WTC11 (cell line): ENCODE results near the gene FSTL4.

Source experiments
- ARID4B ChIP-seq: sonication (generic); formaldehyde crosslinking; IDR thresholded peaks from 2 replicates; pipeline ENCODE4 v1.8.0; 2023; ENCODE audit warnings: missing genetic modification reagents, mild to moderate bottlenecking, borderline replicate concordance
- ELF4 ChIP-seq: sonication (generic); formaldehyde crosslinking; IDR thresholded peaks from 2 replicates; pipeline ENCODE4 v1.8.1; 2022; ENCODE audit warnings: low read depth, mild to moderate bottlenecking, moderate library complexity, missing genetic modification reagents
- FOXJ3 ChIP-seq: sonication (generic); formaldehyde crosslinking; IDR thresholded peaks from 2 replicates; pipeline ENCODE4 v1.9.0; 2021; ENCODE audit warnings: missing genetic modification reagents, mild to moderate bottlenecking, borderline replicate concordance
- FOXP1 ChIP-seq: sonication (generic); formaldehyde crosslinking; IDR thresholded peaks from 2 replicates; pipeline ENCODE4 v1.8.0; 2022; ENCODE audit warnings: missing genetic modification reagents, mild to moderate bottlenecking, moderate library complexity, borderline replicate concordance
- NR1H2 ChIP-seq: sonication (generic); formaldehyde crosslinking; IDR thresholded peaks from 2 replicates; pipeline ENCODE4 v1.9.0; 2021; ENCODE audit warnings: mild to moderate bottlenecking, moderate library complexity, missing genetic modification reagents
- TCF7 ChIP-seq: sonication (generic); formaldehyde crosslinking; IDR thresholded peaks from 2 replicates; pipeline ENCODE4 v1.8.0; 2022; ENCODE audit warnings: mild to moderate bottlenecking, low read depth, missing genetic modification reagents, moderate library complexity
- USF2 ChIP-seq: sonication (generic); formaldehyde crosslinking; IDR thresholded peaks from 2 replicates; pipeline ENCODE4 v1.8.1; 2023; ENCODE audit warnings: mild to moderate bottlenecking, missing genetic modification reagents, moderate library complexity
- ZNF138 ChIP-seq: sonication (generic); formaldehyde crosslinking; conservative IDR thresholded peaks from 2 replicates; pipeline ENCODE4 v1.8.1; 2022; ENCODE audit warnings: mild to moderate bottlenecking, moderate library complexity, missing genetic modification reagents
- TF ChIP-seq, protein P1 (sequence below): fragments of 200-600 bp; IDR thresholded peaks from 2 replicates; pipeline ENCODE4 v1.8.0; 2022; ENCODE audit warnings: antibody characterized with exemption
- TF ChIP-seq, protein P2 (sequence below): sonication (generic); formaldehyde crosslinking; IDR thresholded peaks from 2 replicates; pipeline ENCODE4 v1.8.1; 2023; ENCODE audit warnings: mild to moderate bottlenecking, missing genetic modification reagents
- TF ChIP-seq, protein P3 (sequence below): sonication (generic); formaldehyde crosslinking; conservative IDR thresholded peaks from 2 replicates; pipeline ENCODE4 v1.8.1; 2023; ENCODE audit warnings: mild to moderate bottlenecking, low read depth, missing genetic modification reagents, moderate library complexity

DNA sequence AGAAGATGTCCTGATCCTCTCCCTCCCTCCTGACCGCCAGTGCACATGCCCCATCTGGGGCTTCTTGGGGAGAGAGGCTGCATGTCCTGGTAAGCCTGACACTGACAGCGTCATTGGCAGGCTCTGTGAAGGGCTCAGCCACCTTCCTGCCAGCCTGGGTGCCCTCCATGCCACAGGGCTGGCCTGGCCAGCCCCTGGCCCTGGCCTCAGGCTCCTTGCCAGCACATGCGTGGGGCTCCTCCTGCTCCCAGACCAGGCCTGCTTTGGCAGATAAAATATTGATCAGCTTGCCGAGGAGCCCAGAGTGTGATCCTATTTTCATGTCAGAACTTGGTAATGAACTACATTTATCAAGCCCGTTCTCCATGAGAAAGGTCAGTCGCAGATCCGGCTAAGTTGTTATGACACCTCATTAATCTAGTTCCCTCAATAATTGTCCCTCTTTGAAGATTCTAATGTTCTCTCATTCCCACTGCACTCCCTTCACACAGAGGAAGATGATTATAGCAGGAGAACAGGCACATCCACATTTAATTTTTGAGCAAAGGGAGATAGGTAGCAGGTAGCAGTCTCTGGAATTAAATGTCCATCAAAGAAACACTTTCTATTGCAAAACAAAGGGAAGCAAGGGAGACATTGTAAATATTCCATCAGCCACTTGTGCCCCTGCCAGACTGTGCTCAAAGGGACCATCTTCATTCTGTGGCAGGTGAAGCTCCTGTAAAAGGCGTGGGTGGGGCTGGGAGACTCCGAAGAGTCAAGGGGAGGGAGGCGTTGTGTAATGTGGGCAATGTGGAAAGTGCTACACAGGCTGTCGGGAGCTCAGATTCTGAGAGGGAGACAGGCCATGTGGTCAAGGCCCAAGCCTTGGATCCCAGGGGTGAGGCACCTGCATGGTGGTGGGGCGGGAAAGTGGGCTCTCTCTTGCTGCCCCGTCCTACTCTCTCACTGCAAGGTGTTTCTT is 288.6 kb downstream of the FSTL4 start:
- no peak for TF ChIP-seq ELF4 (CRISPR knock-in tag)
- no peak for TF ChIP-seq TCF7 (CRISPR knock-in tag)
- no peak for TF ChIP-seq NR1H2 (CRISPR knock-in tag)
- TF ChIP-seq, protein P1, sequence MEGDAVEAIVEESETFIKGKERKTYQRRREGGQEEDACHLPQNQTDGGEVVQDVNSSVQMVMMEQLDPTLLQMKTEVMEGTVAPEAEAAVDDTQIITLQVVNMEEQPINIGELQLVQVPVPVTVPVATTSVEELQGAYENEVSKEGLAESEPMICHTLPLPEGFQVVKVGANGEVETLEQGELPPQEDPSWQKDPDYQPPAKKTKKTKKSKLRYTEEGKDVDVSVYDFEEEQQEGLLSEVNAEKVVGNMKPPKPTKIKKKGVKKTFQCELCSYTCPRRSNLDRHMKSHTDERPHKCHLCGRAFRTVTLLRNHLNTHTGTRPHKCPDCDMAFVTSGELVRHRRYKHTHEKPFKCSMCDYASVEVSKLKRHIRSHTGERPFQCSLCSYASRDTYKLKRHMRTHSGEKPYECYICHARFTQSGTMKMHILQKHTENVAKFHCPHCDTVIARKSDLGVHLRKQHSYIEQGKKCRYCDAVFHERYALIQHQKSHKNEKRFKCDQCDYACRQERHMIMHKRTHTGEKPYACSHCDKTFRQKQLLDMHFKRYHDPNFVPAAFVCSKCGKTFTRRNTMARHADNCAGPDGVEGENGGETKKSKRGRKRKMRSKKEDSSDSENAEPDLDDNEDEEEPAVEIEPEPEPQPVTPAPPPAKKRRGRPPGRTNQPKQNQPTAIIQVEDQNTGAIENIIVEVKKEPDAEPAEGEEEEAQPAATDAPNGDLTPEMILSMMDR, result no peak
- no peak for TF ChIP-seq ZNF138 (CRISPR knock-in tag)
- TF ChIP-seq, protein P2, sequence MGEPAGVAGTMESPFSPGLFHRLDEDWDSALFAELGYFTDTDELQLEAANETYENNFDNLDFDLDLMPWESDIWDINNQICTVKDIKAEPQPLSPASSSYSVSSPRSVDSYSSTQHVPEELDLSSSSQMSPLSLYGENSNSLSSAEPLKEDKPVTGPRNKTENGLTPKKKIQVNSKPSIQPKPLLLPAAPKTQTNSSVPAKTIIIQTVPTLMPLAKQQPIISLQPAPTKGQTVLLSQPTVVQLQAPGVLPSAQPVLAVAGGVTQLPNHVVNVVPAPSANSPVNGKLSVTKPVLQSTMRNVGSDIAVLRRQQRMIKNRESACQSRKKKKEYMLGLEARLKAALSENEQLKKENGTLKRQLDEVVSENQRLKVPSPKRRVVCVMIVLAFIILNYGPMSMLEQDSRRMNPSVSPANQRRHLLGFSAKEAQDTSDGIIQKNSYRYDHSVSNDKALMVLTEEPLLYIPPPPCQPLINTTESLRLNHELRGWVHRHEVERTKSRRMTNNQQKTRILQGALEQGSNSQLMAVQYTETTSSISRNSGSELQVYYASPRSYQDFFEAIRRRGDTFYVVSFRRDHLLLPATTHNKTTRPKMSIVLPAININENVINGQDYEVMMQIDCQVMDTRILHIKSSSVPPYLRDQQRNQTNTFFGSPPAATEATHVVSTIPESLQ (CRISPR knock-in tag), result no peak
- TF ChIP-seq FOXJ3 (CRISPR knock-in tag), result no peak
- no peak for TF ChIP-seq USF2 (CRISPR knock-in tag)
- no peak for TF ChIP-seq FOXP1
- TF ChIP-seq, protein P3, sequence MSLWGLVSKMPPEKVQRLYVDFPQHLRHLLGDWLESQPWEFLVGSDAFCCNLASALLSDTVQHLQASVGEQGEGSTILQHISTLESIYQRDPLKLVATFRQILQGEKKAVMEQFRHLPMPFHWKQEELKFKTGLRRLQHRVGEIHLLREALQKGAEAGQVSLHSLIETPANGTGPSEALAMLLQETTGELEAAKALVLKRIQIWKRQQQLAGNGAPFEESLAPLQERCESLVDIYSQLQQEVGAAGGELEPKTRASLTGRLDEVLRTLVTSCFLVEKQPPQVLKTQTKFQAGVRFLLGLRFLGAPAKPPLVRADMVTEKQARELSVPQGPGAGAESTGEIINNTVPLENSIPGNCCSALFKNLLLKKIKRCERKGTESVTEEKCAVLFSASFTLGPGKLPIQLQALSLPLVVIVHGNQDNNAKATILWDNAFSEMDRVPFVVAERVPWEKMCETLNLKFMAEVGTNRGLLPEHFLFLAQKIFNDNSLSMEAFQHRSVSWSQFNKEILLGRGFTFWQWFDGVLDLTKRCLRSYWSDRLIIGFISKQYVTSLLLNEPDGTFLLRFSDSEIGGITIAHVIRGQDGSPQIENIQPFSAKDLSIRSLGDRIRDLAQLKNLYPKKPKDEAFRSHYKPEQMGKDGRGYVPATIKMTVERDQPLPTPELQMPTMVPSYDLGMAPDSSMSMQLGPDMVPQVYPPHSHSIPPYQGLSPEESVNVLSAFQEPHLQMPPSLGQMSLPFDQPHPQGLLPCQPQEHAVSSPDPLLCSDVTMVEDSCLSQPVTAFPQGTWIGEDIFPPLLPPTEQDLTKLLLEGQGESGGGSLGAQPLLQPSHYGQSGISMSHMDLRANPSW (CRISPR knock-in tag), result no peak
- TF ChIP-seq ARID4B (CRISPR knock-in tag), result no peak
